GM19238 (cell line): ENCODE data around the gene TMEM207.
A peak's percentile ranks its signal among the peaks of the same experiment; 100 is the strongest.

Source experiments
- DNase-seq: peaks from one replicate; pipeline ENCODE4 v3.0.0; 2011; ENCODE audit warnings: low spot score; ENCODE audit not compliant: insufficient read length

The TMEM207 gene

DNA sequence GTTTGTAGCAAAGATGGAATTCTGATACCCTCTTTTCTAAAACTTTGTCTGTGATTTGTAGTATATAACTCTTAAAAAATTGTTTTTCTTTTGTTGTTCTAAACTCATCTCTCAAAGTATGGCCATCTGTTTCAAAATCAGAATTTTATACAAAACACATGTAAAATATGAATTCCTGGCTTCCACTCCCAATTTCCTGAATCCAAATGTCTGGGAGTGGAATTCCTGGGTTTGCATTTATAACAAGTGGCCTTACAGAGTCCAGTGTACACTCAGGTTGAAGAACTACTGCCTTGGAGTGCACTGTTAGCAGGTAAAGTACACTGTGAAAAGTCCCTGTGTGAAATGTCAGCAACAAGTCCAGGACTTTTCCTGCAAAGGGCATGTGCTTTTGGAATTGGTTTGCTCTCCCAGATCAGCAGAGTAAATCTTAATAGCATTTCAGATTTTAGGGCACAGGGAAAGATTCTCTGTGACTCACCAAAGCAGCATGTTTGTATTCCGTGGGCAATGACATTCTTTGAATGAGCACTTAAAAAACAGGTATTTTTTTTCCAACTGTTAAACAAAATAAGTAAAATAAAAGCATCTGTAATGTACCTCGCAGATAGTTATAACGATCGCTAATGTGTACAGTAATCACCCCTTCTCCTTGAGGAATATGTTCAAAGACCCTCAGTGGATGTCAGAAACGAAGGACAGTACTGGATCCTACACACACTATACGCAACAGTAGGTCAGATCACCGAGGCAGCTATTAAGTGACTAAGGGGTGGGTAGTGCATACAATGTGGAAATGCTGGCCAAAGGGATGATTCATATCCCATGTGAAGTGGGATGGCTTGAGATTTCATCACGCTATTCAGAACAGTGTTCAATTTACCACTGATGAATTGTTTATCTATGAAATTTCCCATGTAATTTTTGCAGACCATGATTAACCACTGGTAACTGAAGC is 63.7 kb downstream of the TMEM207 start:
- DNase-seq, result no peak

DNA sequence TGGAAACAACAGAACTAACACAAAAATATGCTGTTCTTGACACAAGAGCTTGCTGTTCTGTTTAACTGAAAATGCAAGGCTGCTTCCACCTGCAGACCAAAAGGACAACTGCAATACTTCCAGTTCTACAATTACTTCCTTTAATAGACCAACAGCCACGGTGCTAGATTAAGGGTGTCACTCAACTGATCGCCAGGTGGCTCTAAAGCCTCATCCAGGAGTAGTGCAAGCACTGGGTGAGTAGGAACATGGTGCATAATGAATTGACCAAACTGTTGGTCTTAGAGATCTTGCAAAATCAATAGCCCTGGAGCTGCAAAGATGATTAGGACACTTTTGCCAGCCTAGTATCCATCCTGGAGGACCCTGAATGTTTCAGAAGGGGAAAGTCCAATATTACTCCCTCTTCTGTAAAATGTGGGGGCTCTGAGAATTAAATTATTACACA is 65.4 kb downstream of the TMEM207 start:
- DNase-seq, result peak; percentile 3

DNA sequence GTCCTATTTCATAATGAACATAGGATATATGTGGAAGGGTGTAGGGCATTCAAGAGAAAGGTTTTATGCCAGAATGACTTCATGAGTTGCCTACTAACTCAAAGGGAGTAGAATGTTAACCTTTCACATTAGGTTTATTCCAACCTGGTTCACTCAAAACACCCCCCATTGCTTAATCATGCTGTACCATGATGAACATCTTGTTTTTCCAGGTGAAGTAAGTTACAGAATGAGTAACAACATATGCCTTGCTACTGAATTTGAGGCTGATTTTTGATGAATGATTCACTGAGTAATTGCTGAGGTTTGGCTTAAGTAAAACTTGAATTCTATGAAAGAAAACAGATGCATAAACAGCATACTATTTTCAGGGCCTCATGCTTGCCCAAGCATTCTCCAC is 67.6 kb downstream of the TMEM207 start:
- DNase-seq, result no peak

DNA sequence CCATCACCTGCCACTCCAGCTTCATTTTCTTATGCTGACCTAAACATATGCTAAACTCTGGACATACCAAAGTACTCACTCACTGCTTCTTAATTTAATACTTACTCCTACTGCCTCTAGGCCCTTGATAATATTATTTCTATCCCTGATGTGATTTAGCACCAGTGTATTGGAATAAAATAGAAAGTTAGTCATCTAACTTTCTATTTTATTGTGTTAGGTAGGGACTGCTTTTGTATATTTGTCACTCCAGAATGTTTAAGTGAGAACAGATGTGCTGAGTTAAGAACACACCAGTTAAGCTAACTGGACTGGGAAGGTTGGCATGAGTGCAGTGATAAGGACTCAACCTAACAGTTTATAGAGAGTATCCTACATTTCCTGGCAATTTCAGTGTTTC is 68.3 kb downstream of the TMEM207 start:
- no peak for DNase-seq

DNA sequence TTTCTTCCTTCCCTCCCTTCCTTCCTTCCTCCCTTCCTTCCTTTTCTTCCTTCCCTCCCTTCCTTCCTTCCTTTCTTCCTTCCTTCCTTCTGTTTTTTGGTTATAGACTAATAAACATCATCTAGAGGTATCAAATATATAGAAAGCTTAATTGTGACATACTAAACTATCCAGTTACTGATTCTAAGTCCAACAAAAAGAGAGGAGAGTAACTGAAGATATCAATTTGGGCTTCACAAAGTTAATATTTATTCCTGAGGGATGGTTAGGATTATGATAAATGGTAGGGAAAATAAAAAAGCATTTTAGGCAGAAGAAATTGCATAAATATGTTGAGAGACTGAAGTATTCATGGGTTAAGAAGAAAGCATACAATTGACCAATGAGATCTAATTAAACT is 69.5 kb downstream of the TMEM207 start:
- no peak for DNase-seq
